GM19395 (cell line): ENCODE data around the gene HIGD2B.
"Not testable (repeated sequence)": the region's sequence is repeated elsewhere in the genome, so short reads cannot be mapped to it uniquely, and the experiment has no call there.

Experiments
- ATAC-seq: cut with Tn5 transposase; IDR thresholded peaks from one replicate; pipeline ENCODE4 v1.9.1; 2021; ENCODE audit warnings: mild to moderate bottlenecking, moderate library complexity; ENCODE audit not compliant: unreplicated experiment

The HIGD2B gene

DNA sequence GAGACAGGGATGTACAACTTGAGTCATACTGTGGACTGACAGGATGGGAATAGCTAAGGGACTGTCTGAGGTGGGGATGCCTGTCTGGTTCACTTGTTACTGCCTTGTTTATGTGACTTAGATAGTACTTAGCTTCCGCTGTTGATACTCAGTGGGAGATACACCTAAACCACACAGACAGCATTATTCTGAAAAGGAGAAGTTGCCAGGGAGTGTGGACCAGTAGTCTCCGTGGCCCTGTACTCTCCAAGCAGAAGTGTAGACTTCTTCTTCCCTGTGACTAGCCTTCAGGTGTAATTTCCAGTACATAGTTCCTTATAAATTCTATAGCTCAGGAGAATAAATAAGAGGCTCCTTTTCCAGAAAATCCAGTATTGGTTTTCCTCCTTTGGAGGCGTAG is 5.1 kb downstream of the HIGD2B start:
- ATAC-seq, result no peak

GRCh38 chr15:72676838-72677237 is 9.1 kb downstream of the HIGD2B start:
- ATAC-seq, result no peak

DNA sequence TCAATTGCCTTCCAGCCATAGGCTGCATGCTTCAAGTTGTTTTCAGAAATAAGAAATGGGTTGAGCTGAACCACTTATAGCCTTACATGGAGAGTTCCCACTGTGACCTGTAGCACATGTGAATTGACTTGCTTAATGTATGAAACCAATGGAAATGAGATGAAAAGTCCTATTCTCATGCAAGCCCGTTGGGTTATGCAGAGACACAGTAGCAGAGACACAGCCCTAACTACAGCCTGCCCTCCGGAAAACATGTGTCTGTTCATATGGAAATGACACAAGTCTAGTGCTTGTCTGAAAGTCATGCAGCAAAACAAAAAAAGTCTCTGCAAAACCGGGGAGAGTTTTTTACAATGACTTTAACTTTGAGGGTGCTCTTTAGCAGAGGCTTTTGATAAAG is 14.5 kb downstream of the HIGD2B start:
- no peak for ATAC-seq

DNA sequence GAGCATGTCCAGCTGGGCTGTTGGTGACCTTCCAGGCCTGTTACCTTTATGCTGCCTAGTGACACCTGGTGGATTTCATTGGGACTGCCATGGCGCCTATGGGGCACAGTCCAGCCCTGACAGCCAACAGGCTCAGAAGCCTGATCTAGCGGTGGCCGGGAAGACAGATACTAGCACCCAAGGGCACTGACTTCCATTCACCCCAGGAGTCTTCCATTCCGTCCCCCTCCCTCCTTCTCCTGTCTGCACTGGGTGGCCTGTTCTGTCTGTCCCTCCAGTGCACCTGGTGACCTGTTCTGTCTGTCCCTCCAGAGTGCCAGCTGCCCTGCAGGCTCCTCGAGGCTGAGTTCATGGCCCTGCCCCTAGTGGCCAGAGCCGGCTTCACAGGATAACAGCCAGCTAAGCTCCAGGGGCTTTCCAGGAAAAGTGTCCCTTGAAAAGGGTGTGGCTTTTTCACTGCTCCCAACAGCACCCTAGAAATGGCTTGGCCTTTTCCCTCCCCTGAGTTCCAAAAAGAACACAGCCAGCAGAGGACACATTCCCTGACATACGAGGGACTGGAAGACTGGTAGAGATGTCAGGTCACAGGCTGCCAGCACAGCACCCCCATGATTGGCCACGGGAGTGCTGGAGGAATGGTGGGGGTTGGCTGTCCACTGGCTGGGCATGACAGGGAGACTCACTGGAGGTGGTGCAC is 15.2 kb downstream of the HIGD2B start:
- peak; percentile 95 for ATAC-seq

DNA sequence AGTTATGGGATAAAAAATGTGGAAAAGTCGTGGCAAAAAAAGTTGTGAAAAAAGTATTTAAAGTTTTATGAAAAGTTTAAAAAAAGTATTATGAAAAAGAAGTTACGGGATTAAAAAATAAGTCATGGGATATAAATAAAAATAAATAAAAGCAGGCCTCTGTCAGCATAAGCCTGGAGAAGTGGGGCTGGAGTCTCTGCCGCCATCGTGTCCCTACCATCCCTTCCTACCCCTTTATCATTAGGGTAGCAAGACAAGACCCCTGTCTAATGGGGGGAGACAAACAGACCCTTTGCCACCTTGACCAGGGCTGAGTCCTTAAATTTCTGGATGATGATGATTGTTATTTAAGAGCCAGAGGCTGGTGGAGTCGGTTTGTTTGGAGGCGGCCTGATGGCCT is 16.2 kb downstream of the HIGD2B start:
- not testable (repeated sequence) for ATAC-seq

DNA sequence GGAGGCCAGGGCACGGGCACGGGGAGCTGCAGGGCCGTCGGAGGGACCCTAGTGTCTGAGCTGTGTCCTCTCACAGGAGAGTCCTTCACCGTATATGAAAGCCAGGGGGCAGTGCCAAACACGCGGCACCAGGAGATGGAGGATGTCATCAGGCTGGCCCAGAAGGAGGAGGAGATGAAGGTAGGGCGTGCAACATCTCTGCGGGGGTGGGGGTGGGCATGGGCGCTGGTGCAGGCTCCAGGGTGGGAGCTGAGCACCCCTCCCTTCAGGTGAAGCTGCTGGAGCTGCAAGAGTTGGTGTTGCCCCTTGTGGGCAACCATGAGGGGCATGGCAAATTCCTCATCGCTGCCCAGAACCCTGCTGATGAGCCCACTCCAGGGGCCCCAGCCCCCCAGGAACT is 20.3 kb downstream of the HIGD2B start:
- ATAC-seq, result not testable (repeated sequence)

DNA sequence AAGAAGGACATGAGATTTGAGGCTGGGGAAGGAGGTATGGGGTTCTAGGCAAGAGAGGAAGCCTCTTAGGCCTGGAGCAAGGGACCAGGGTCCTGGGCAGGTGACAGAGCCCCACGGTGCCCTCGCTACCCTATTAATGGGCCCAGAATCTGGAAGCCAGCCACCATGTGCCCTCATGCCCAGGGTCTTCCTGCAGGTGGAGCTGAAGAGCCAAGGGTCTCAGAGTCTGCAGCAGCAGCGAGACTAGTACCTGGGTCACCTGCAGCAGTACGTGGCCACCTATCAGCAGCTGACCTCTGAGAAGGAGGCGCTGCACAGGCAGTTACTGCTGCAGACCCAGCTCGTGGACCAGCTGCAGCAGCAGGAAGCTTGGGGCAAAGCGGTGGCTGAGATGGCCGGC is 22.1 kb downstream of the HIGD2B start:
- not testable (repeated sequence) for ATAC-seq

DNA sequence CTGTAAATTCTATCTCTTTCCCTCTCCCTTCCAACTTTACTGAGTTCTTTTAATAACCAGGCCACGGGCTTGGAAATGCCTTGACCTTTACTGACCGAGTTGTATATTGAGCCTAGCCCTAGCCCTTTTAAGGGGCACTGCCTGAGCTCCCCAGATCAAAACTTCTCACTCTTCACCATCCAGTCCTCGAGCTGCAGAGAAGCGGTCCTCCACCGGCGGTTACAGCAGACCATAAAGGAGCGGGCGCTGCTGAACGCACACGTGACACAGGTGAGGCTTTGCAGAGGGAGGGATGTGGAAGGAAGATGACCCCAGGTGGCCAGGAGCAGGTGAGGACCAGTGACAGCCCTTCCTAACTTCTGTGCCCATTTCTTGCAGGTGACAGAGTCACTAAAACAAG is 24.9 kb downstream of the HIGD2B start:
- not testable (repeated sequence) for ATAC-seq

GRCh38 chr15:72656014-72656413 is 30.0 kb downstream of the HIGD2B start:
- ATAC-seq, result not testable (repeated sequence)

GRCh38 chr15:72654397-72654796 is 31.6 kb downstream of the HIGD2B start, which contains the start of gene GOLGA6B:
Gene GOLGA6B (plus strand): TSS chr15:72654697. CDS start chr15:72654738, 41 bp downstream.
- ATAC-seq, result not testable (repeated sequence)

DNA sequence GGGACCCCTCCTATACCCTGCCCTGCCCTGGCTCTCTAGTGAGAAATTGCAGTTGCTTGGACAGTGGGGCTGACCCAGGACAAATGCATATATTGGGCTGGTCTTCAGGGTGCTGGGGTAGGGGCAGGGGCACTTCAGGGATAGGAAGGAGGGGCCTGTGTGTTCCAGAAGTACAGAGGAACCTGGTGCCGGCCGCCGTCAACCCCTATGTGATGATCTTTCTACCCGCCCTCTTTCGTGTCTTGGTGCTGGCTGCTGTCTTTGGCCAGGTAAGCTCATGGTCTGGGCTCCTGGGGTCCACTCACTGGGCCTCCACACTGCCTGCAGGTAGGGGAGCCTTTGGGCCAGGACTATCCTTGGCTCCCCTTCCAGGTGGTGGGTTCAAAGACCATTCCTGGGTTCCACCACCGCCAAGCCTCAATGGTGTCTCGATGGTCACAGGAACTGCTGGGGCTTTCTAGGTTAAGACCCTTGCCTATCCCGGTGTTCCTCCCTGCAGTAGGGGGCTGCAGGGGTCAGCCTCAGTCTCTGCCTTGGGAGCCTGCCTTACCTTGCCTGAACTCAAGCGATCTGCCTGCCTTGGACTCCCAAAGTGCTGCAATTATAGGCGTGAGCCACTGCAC is 37.2 kb downstream of the HIGD2B start:
- ATAC-seq, result not testable (repeated sequence)

GRCh38 chr15:72642271-72642670 is 43.7 kb downstream of the HIGD2B start:
- ATAC-seq, result not testable (repeated sequence)

DNA sequence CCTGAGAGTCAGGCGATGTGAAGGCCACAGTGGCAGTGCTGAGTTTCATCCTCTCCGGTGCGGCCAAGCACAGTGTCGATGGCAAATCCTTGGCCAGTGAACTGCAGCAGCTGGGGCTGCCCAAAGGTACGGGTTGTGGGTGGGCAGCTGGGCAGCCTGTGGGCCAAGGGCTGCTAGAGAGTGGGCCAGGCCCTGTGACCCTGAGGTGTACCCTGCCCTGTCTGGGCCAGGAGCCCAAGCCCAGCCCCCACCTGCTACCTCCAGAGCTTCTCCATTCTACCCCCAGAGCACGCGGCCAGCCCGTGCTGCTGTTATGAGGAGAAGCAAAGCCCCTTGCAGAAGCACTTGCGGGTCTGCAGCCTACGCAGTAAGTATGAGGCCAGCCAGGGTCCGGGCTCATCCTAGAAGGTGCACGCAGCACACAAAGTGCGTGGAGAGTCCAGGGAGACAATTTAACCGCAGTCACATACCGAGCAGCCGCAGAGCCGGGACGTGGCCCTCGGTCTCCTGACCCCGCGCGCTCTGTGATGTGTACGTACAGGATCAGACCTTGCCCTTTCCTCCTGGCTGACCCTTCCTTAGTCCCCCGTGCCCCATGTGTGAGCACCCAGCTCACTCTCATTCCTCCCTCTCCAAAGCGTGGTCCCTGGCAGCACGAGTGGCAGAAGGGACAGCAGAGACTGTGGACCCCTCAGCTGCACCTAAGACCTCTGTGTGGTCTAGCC is 46.1 kb downstream of the HIGD2B start:
- not testable (repeated sequence) for ATAC-seq

GRCh38 chr15:72636519-72637282 is 49.3 kb downstream of the HIGD2B start:
- peak; percentile 75 for ATAC-seq

DNA sequence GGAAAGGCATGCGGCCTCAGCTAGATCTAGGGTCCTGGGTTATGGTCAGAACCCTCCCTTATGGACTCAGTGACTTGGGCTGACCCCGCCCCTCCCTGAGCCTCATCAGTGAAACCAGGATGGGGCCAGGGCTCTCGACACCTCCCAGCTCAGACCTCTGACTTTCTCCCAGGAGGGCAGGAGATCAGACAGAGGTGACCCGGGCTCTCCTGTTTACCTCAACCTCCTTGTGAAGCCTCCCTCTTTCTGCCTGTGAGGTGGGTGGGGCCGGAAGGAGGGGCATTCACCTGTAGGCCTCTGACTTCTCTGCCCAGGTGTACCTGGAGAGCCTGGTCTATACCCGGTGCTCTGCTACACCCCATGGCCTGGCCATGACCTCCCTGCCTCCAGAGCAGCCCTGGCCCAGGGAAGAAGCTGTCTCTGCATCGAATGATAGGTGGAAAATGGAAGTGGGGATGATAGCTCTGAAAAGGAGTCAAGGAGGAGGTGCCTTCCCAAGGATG is 56.9 kb downstream of the HIGD2B start:
- ATAC-seq, result not testable (repeated sequence)

GRCh38 chr15:72628249-72629067 is 57.5 kb downstream of the HIGD2B start:
- not testable (repeated sequence) for ATAC-seq

- not testable (repeated sequence) for ATAC-seq
These were observed 59.8 kb downstream of the HIGD2B start for GRCh38 chr15:72626153-72626552.
